ENCODE data around the gene SPINDOC.

DNA sequence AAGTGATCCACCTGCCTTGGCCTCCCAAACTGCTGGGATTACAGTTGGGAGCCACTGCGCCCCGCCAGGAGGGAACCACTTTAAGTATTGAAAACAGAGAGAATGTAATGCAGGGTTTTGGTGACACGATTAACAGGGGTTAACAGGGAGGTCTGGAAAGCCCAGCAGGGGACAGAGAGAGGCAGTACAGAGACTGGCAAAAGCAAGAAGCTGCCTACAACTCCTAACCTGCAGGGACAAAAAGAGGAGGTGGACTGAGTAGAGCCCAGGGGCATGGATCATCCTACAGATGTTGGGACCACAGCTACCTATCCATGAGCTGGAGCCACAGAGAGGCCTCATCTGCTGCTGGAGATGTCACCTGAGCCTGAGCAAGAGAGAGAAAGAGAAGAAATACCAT is 1.7 kb upstream of the SPINDOC start:
- no peak for TF ChIP-seq EZH2 (IDR thresholded peaks at IDR 0.05; ENCODE audit: borderline replicate concordance, low read depth, low read length, poor library complexity, severe bottlenecking)
- TF ChIP-seq, protein P1, sequence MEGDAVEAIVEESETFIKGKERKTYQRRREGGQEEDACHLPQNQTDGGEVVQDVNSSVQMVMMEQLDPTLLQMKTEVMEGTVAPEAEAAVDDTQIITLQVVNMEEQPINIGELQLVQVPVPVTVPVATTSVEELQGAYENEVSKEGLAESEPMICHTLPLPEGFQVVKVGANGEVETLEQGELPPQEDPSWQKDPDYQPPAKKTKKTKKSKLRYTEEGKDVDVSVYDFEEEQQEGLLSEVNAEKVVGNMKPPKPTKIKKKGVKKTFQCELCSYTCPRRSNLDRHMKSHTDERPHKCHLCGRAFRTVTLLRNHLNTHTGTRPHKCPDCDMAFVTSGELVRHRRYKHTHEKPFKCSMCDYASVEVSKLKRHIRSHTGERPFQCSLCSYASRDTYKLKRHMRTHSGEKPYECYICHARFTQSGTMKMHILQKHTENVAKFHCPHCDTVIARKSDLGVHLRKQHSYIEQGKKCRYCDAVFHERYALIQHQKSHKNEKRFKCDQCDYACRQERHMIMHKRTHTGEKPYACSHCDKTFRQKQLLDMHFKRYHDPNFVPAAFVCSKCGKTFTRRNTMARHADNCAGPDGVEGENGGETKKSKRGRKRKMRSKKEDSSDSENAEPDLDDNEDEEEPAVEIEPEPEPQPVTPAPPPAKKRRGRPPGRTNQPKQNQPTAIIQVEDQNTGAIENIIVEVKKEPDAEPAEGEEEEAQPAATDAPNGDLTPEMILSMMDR (conservative IDR thresholded peaks at IDR 0.05; ENCODE audit: low read depth, low read length), result no peak
